Vagina (tissue), 2 donors: ENCODE measurements around the gene ITPR3. TPM values are rescaled to one million over a fixed set of nuclear protein-coding genes. Genes with fewer than 3 reads are reported as not detected.

Source experiments
- DNase-seq, 2 donors: peaks; one replicate each; pipeline ENCODE4 v3.0.0-alpha.2; 2017; ENCODE audit errors: extremely low spot score in 2 of 2
- H3K27ac ChIP-seq: fragments of 200-600 bp; sonication (generic); one replicate; pipeline ENCODE4 v1.5.1; 2019
- H3K27me3 ChIP-seq: fragments of 200-600 bp; sonication (generic); one replicate; pipeline ENCODE4 v1.5.1; 2019
- H3K36me3 ChIP-seq, 2 donors: fragments of 200-600 bp; sonication (generic); one replicate each; pipeline ENCODE4 v1.5.1; 2017 to 2019
- H3K4me1 ChIP-seq: fragments of 200-600 bp; sonication (generic); one replicate; pipeline ENCODE4 v1.5.1; 2019
- H3K4me3 ChIP-seq, 2 donors: fragments of 200-600 bp; sonication (generic); 1 replicate in 1 of 2; 2 replicates in 1 of 2; pipeline ENCODE4 v1.5.1; 2016 to 2019
- H3K9me3 ChIP-seq: fragments of 200-600 bp; sonication (generic); one replicate; pipeline ENCODE4 v1.5.1; 2019
- CTCF ChIP-seq, 3 experiments: fragments of 450-650 bp in 2 of 3; fragments of 200-600 bp in 1 of 3; sonication (generic) in 1 of 3; IDR thresholded peaks; one replicate each; pipeline ENCODE4 v1.5.1; 2017 to 2019; ENCODE audit warnings: antibody characterized with exemption in 3 of 3, mild to moderate bottlenecking in 2 of 3, moderate library complexity in 2 of 3
- POLR2A ChIP-seq, 2 donors: fragments of 450-650 bp; IDR thresholded peaks; one replicate each; pipeline ENCODE4 v1.6.1; 2017; ENCODE audit warnings: antibody characterized with exemption in 2 of 2, mild to moderate bottlenecking in 2 of 2, moderate library complexity in 2 of 2
- POLR2AphosphoS5 ChIP-seq, 2 donors: sonication (generic); formaldehyde crosslinking; IDR thresholded peaks; one replicate each; pipeline ENCODE4 v1.9.0; 2017; ENCODE audit warnings: antibody characterized with exemption in 2 of 2, mild to moderate bottlenecking in 2 of 2, low read depth in 1 of 2; ENCODE audit not compliant: insufficient read depth in 1 of 2
- intact Hi-C: fragments of 100-400 bp; cut with DNase I; formaldehyde crosslinking; loops from one replicate; pipeline ENCODE4 v1.15.1; 2023
- total RNA-seq: library from RNA; depleted of rRNA; stranded (reverse); fragments of >200 nt; gene quantifications from one replicate; pipeline ENCODE4 v1.2.3, GENCODE V29; 2016

The ITPR3 gene
- total RNA-seq, 1 donor from 2014 or later, result 50.1 TPM

- no peak overlapping the region for H3K4me3 ChIP-seq
- no peak overlapping the region for H3K27ac ChIP-seq
- H3K4me1 ChIP-seq, result peaks cover 9% of the 10 kb centered on the region
- no peak for DNase-seq
- TF ChIP-seq CTCF (IDR thresholded peaks at IDR 0.05) (no peak), POLR2A (IDR thresholded peaks at IDR 0.05) (no peak), POLR2AphosphoS5 (IDR thresholded peaks at IDR 0.05; ENCODE audit: insufficient read depth in 1 of 2, low read depth in 1 of 2) (no peak)
- no peaks in the 10 kb centered on the region for H3K9me3 ChIP-seq
- no peaks in the 10 kb centered on the region for H3K36me3 ChIP-seq
- intact Hi-C loops, result no loop called here
- H3K27me3 ChIP-seq, result no peaks in the 10 kb centered on the region
Observed at GRCh38 chr6:33597551-33598322, 23.4 kb upstream of the ITPR3 start.

GRCh38 chr6:33599413-33599938, 21.6 kb upstream of the ITPR3 start:
- DNase-seq, result no peak
- Histone ChIP-seq H3K27ac (no peak overlapping the region), H3K27me3 (no peaks in the 10 kb centered on the region), H3K4me1 (no peaks in the 10 kb centered on the region), H3K36me3 (no peaks in the 10 kb centered on the region), H3K9me3 (no peaks in the 10 kb centered on the region), H3K4me3 (no peak overlapping the region)
- intact Hi-C loops, result no loop called here
- TF ChIP-seq CTCF (IDR thresholded peaks at IDR 0.05), result no peak
- TF ChIP-seq POLR2AphosphoS5 (IDR thresholded peaks at IDR 0.05; ENCODE audit: insufficient read depth in 1 of 2, low read depth in 1 of 2), result no peak
- no peak for TF ChIP-seq POLR2A (IDR thresholded peaks at IDR 0.05)

- no peaks in the 10 kb centered on the region for H3K4me1 ChIP-seq
- no peak for TF ChIP-seq CTCF (IDR thresholded peaks at IDR 0.05)
- no peak for TF ChIP-seq POLR2AphosphoS5 (IDR thresholded peaks at IDR 0.05; ENCODE audit: insufficient read depth in 1 of 2, low read depth in 1 of 2)
- TF ChIP-seq POLR2A (IDR thresholded peaks at IDR 0.05), result no peak
- H3K9me3 ChIP-seq, result no peaks in the 10 kb centered on the region
- H3K27me3 ChIP-seq, result no peaks in the 10 kb centered on the region
- DNase-seq, result no peak
- intact Hi-C loops, result no loop called here
- H3K36me3 ChIP-seq, result no peaks in the 10 kb centered on the region
- no peak overlapping the region for H3K4me3 ChIP-seq
- H3K27ac ChIP-seq, result no peak overlapping the region
Observed at GRCh38 chr6:33600761-33601160, 20.4 kb upstream of the ITPR3 start.

GRCh38 chr6:33602180-33602579, 18.9 kb upstream of the ITPR3 start:
- TF ChIP-seq POLR2AphosphoS5 (IDR thresholded peaks at IDR 0.05; ENCODE audit: insufficient read depth in 1 of 2, low read depth in 1 of 2) (no peak), POLR2A (IDR thresholded peaks at IDR 0.05) (no peak), CTCF (IDR thresholded peaks at IDR 0.05) (no peak)
- intact Hi-C loops, result no loop called here

More at GRCh38 chr6:33602180-33602579, 18.9 kb upstream of the ITPR3 start:
- H3K9me3 ChIP-seq, result no peaks in the 10 kb centered on the region
- H3K27me3 ChIP-seq, result no peaks in the 10 kb centered on the region
- no peak overlapping the region for H3K4me3 ChIP-seq
- H3K4me1 ChIP-seq, result no peaks in the 10 kb centered on the region
- DNase-seq, result no peak
- H3K36me3 ChIP-seq, result no peaks in the 10 kb centered on the region
- no peak overlapping the region for H3K27ac ChIP-seq
